ENCODE results near the gene GTF2E1. TPM values are rescaled to one million over a fixed set of nuclear protein-coding genes. Genes with fewer than 3 reads are reported as not detected.

The GTF2E1 gene
- total RNA-seq, 6 experiments from 2014 or later, result 5.0 to 8.9 (median 6.4) TPM

GRCh38 chr3:120824613-120825012 is 82.1 kb downstream of the GTF2E1 start:
- H3K4me3 ChIP-seq, result no peak overlapping the region
- no peaks in the 10 kb centered on the region for H3K27me3 ChIP-seq
- WGBS (ENCODE audit: insufficient coverage, low coverage, low lambda C conversion rate, missing lambda C conversion rate), result 50% methylated on average over 1 of the region's 1 CpG
- H3K9me3 ChIP-seq, result no peaks in the 10 kb centered on the region
- H3K4me1 ChIP-seq, result no peaks in the 10 kb centered on the region
- TF ChIP-seq CTCF (IDR thresholded peaks at IDR 0.05) (no peak), POLR2A (IDR thresholded peaks at IDR 0.05) (no peak)
- intact Hi-C loops (cut with DNase I), result no loop called here
- ATAC-seq (no peak), DNase-seq (no peak)
- H3K36me3 ChIP-seq, result no peaks in the 10 kb centered on the region
- no peak overlapping the region for H3K27ac ChIP-seq

- DNase-seq, result no peak
- intact Hi-C loops (cut with DNase I), result no loop called here
- TF ChIP-seq POLR2A (IDR thresholded peaks at IDR 0.05) (no peak), CTCF (IDR thresholded peaks at IDR 0.05) (no peak)
- Histone ChIP-seq H3K36me3 (no peaks in the 10 kb centered on the region), H3K27ac (no peak overlapping the region), H3K9me3 (no peaks in the 10 kb centered on the region), H3K4me1 (no peaks in the 10 kb centered on the region), H3K27me3 (no peaks in the 10 kb centered on the region), H3K4me3 (no peak overlapping the region)
- ATAC-seq, result no peak
- WGBS (ENCODE audit: insufficient coverage, low coverage, low lambda C conversion rate, missing lambda C conversion rate), result 38% methylated on average over 1 of the region's 1 CpG
Measured at GRCh38 chr3:120828796-120829195, 86.3 kb downstream of the GTF2E1 start.

- Histone ChIP-seq H3K36me3 (no peaks in the 10 kb centered on the region), H3K27ac (no peak overlapping the region), H3K4me1 (no peaks in the 10 kb centered on the region), H3K27me3 (no peaks in the 10 kb centered on the region), H3K9me3 (no peaks in the 10 kb centered on the region), H3K4me3 (no peak overlapping the region)
- DNase-seq (no peak), ATAC-seq (no peak)
- intact Hi-C loops (cut with DNase I), result no loop called here
- no peak for TF ChIP-seq POLR2A (IDR thresholded peaks at IDR 0.05)
- 59% methylated on average over 4 of the region's 4 CpGs for WGBS (ENCODE audit: insufficient coverage, low coverage, low lambda C conversion rate, missing lambda C conversion rate)
Measured at GRCh38 chr3:120831066-120831465, 88.5 kb downstream of the GTF2E1 start.

Small RNAs within 50 kb of the gene (small RNA-seq; reads per million reads assigned to genes)
- gene MTCO1P29 (0 reads per million in 2 experiments), gene MTCO2P29 (0 reads per million in 2 experiments)

Other genes with a start within 250 kb of the GTF2E1 start
- gene NDUFB4, start 146.4 kb upstream of the GTF2E1 start, total RNA-seq, result 10 to 100 TPM; 69.3 to 98.9 (median 77.5) TPM
- gene HGD, start 60.5 kb upstream of the GTF2E1 start, total RNA-seq, result 100 to 1,000 TPM; 117 to 610 (median 341) TPM
- 10 to 100 TPM; 12.0 to 18.4 (median 13.2) TPM for gene RABL3, start 228 bp upstream of the GTF2E1 start, total RNA-seq
- gene STXBP5L, start 165.5 kb downstream of the GTF2E1 start, total RNA-seq, result not detected

All from right lobe of liver (tissue), 6 donors.